AG10803 (cell line): Measurements from ENCODE around the gene FXN.

ENCODE experiments used
- DNase-seq: peaks from one replicate; pipeline ENCODE4 v3.0.0; 2010; ENCODE audit warnings: low read depth
- H3K4me3 ChIP-seq: 2 replicates; pipeline ENCODE4 v1.5.1; 2011; ENCODE audit warnings: mild to moderate bottlenecking, low read length, control low read depth
- CTCF ChIP-seq: conservative IDR thresholded peaks from 2 replicates; pipeline ENCODE4 v1.5.1; 2011; ENCODE audit warnings: mild to moderate bottlenecking, low read length, control low read depth, inconsistent platforms

The FXN gene

GRCh38 chr9:69054989-69055388, 19.4 kb downstream of the FXN start:
- no peak for TF ChIP-seq CTCF
- no peak for DNase-seq
- H3K4me3 ChIP-seq = no peak overlapping the region

DNA sequence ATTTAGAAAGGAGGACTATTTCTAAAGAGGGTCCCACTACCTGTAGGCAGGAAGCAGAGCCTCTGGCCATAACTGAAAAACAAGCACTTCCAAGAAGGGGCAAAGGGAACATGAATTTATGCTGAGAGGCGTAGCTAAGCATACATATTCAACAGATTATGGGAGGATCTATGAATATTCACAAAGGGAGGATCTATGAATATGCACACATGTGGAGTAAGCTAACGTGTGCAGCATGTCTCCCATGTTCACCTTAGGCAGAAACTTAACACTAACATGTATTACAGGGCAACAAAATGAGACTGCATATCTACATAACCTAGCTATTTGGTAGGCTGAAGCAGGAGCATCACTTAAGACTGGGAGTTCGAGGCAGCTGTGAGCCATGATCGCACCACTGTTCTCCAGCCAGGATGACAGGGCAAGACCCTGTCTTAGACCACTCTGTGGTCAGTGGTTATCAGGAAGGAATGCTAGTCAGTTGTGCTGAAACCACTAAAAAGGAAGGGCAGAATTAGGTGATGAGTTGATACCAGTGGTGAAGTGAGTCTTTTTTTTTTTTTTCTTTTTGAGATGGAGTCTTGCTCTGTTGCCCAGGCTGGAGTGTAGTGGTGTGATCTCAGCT, 20.8 kb downstream of the FXN start:
- no peak for DNase-seq
- H3K4me3 ChIP-seq = no peak overlapping the region
- TF ChIP-seq CTCF = no peak

GRCh38 chr9:69058101-69058500, 22.5 kb downstream of the FXN start:
- no peak for DNase-seq
- TF ChIP-seq CTCF = no peak
- no peak overlapping the region for H3K4me3 ChIP-seq

GRCh38 chr9:69060766-69061165, 25.2 kb downstream of the FXN start:
- no peak for TF ChIP-seq CTCF
- no peak for DNase-seq
- no peak overlapping the region for H3K4me3 ChIP-seq

DNA sequence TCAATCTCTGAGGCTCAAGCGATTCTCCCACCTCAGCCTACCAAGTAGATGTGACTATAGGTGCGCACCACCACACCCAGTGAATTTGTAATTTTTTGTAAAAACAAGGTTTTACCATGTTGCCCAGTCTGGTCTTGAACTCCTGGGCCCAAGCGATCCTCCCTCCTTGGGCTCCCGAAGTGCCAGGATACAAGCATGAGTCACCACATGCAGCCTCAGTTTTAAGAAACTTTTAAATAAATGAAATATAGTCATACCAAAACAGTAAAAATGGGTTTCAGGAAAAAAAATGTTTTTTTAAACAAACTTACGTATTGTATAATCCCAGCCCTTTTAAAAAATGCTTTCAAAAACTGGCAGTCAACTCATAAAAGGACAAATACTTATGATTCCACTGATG, 26.6 kb downstream of the FXN start:
- DNase-seq = no peak
- no peak overlapping the region for H3K4me3 ChIP-seq
- TF ChIP-seq CTCF = no peak

GRCh38 chr9:69063839-69064238, 28.3 kb downstream of the FXN start:
- TF ChIP-seq CTCF = no peak
- DNase-seq = no peak
- H3K4me3 ChIP-seq = no peak overlapping the region

- no peak overlapping the region for H3K4me3 ChIP-seq
- TF ChIP-seq CTCF = no peak
- no peak for DNase-seq
These were observed 30.1 kb downstream of the FXN start for GRCh38 chr9:69065660-69066059.
